GM18511 (cell line): ENCODE results near the gene PPP1R12B.
"Not testable (repeated sequence)": the region's sequence is repeated elsewhere in the genome, so short reads cannot be mapped to it uniquely, and the experiment has no call there.

Experiments
- ATAC-seq: cut with Tn5 transposase; IDR thresholded peaks from one replicate; pipeline ENCODE4 v1.9.1; 2021; ENCODE audit warnings: mild to moderate bottlenecking, moderate library complexity; ENCODE audit not compliant: unreplicated experiment

Gene PPP1R12B

GRCh38 chr1:202520857-202521216 lies 172.3 kb downstream of the PPP1R12B start:
- not testable (repeated sequence) for ATAC-seq

GRCh38 chr1:202521484-202521883 lies 173.0 kb downstream of the PPP1R12B start:
- ATAC-seq, result not testable (repeated sequence)

- ATAC-seq, result no peak
These were observed 173.4 kb downstream of the PPP1R12B start for GRCh38 chr1:202521886-202522285.

GRCh38 chr1:202526056-202526455 lies 177.6 kb downstream of the PPP1R12B start:
- ATAC-seq, result not testable (repeated sequence)

DNA sequence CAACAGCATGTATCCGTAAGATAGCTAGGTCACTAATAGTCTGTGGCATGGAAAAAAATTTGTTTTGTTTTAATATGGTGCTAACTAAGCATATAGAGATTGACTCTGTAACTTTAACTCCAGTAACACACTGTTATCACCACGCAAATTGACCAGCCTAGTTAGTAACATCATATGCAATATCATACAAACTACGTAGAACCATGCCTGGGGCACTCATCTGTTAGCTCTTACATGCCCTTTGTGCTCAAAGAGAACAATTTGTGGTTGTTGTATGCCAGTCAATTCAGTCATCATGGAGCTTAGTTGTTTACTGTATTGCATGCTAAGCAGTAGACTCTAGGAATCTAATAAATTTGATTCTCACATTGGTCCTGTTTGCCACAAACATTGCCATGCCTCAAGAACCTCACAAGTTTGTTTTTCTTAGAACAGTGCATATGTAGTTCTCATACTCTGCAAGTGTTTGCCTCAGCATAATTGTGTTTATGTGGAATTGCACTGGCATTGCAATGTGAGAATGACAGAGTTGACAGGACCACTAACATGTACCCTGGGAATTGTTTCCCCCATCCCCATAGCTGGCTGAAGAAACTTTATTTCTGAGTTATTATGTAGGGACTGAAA lies 179.7 kb downstream of the PPP1R12B start:
- ATAC-seq, result not testable (repeated sequence)

DNA sequence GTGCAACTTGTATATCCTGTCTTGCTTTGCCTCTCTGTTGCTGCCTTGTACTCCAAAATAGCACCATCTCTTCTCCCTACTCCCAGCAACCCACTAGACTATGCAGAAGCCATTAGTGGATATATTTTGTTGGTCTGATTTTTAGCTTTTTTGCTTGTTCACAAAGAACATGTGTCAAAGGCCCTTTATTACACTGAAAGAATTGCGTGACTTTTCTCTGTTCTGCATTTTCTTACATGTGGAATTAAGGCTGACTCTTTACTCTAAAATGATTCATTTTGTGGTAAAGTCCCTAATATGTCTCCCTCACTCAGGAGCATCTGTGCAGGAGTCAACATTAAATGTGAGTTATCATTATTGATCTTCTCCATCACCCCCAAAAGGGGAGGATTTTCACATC lies 182.2 kb downstream of the PPP1R12B start:
- ATAC-seq, result not testable (repeated sequence)

- ATAC-seq, result no peak
These were observed 182.9 kb downstream of the PPP1R12B start for GRCh38 chr1:202531472-202531811.

GRCh38 chr1:202531812-202532616 lies 183.5 kb downstream of the PPP1R12B start:
- ATAC-seq, result not testable (repeated sequence)

- not testable (repeated sequence) for ATAC-seq
These were observed 190.7 kb downstream of the PPP1R12B start for GRCh38 chr1:202539166-202539574.

DNA sequence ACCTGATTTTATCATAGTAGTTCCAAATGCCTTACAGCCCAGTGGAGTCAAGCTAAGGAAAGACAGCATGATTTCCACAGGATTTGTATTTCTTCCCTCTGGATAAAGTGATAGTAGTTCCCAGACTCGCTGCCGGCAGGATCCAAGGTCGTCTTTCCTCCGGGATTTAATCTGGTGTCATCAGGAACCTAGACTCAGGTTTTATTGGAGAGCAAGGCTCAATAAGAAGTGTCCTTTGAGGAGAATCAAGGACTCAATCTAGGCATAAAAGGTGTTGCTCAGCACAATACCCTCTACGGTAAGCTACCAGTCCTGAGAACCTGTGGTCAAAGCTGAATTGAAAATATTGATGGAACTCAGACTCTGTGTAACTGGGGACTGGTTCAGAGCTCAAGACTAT lies 191.1 kb downstream of the PPP1R12B start:
- not testable (repeated sequence) for ATAC-seq

- no peak for ATAC-seq
These were observed 191.5 kb downstream of the PPP1R12B start for GRCh38 chr1:202540014-202540413.

DNA sequence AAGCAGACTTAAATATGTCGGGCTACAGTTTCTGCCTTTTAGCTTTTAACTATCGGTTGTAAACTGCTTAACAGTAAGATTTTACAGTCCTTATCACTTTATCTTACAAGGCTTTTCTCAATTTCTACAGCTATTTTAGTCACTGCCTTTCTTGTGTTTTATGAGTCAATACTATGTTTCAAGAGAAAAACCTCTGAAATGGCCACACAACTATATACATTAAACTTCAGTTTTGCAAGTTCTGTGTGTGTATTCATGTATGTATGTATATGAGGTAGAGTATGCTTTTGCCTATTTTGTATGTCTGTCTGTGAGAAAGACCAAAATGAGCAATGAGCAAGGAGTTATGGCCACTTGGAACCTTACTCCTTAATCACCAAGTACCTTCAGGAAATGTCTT lies 191.9 kb downstream of the PPP1R12B start:
- ATAC-seq, result no peak

DNA sequence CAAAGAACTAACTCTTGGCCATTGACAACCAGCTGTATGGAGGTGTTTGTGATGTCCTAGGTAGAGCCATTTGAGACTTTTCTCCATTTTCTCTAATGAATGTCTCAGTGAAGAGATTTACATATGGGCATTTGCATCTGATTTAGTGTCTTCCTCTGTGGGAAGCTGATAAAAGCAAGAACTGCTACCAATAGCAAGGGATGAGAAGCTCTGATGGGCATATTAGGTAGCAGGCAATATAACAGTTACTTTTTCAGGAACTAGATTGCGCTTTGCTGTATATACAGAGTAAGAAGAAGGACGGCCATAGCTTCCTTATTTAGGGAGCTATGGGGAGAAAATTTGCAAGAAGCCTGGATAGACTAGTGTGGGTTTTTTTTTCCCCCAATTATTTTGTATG lies 192.4 kb downstream of the PPP1R12B start:
- ATAC-seq, result not testable (repeated sequence)

- not testable (repeated sequence) for ATAC-seq
These were observed 193.9 kb downstream of the PPP1R12B start for GRCh38 chr1:202542415-202542814.

DNA sequence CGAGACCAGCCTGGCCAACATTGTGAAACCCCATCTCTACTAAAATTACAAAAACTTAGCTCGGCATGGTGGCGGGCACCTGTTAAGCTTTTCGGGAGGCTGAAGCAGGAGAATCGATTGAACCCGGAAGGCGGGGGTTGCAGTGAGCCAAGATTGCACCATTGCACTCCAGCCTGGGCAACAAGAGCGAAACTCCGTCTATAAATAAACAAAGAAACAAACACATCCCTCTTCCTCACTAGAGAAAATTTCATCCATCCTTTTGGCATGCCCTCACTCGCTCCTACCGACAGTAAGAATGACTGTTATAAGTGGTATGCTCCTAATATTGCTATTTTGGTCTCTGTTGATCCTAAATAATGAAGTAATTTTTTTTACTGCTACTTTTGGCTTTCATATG lies 195.0 kb downstream of the PPP1R12B start:
- ATAC-seq, result not testable (repeated sequence)

DNA sequence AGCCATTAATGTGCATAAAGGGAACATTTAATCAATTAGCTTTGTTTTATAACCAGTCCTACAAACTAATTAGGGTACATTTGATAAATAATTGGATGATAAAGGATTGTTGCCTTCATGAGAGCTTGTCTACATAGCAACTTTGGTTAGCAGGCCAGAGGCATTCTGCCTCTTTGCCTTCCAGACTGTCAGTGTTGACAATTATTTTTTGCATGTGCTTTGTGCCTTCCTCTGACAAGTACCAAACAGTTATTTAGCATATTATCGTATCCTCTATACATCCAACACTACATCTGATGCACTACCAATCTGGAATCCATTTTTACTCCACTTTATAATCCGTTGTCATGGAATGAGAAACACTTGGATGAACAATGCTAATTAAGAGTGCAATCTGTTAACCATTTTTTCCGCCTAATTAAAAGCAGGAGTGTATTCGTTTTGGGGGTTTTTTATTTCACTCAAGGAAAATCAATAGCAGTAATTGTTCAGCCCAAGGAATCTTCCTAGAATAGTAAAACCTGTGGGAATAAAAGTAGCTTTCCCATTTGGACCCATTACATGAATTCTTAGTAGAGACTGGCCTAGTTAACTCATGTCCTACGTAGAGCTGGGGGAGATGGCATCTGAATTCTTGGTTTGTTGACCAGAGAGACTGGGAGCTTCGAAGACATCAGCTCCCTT lies 196.4 kb downstream of the PPP1R12B start:
- ATAC-seq, result not testable (repeated sequence)

DNA sequence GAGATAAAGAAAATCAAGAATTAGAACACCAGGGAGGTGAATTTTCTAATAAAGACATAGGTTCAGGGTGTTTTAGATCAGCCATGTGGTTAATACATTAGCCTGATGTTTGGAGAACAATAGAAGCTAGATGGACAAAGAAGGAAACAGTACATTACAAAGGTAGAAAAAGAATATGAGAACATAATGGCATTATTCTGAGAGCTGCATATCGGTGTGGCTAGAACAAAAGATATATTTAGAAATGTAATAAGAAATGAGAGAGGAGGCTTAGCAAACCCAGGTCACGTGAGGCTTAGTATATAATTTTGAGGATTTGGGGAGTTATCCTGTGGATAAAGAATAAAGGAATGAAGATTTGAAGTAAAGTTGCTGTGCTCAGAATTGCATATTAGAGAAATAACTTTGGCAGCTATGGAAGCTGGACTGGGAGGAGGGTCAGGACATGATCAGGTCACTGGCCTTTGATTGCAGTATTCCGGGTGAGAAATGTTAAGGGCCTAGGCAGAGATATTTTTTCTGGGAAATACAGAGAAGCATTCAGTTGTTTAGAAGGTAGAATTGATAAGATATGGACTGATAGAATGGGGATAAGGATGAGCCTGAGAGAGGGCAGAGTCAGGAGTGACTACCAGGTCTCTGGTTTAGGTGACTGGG lies 197.3 kb downstream of the PPP1R12B start:
- ATAC-seq, result not testable (repeated sequence)

DNA sequence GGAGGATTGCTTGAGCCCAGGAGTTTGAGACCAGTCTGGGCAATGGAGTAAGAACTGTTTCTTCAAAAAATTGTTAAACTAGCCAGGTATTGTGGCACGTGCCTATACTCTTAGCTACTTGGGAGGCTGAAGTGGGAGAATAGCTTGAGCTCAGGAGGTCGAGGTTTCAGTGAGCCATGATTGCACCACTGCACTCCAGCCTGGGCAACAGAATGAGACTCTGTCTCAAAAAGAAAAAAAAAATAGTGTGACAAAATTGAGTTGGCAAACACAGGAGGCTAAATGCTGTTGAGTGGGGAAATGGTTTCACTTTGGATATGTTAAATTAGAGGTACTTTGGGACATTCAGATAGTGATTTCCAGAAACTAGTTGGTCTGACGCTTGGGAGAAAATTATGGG lies 197.9 kb downstream of the PPP1R12B start:
- peak; percentile 38 for ATAC-seq

GRCh38 chr1:202546796-202547195 lies 198.3 kb downstream of the PPP1R12B start:
- peak; percentile 92 for ATAC-seq

GRCh38 chr1:202547215-202547614 lies 198.7 kb downstream of the PPP1R12B start:
- ATAC-seq, result peak; percentile 54

DNA sequence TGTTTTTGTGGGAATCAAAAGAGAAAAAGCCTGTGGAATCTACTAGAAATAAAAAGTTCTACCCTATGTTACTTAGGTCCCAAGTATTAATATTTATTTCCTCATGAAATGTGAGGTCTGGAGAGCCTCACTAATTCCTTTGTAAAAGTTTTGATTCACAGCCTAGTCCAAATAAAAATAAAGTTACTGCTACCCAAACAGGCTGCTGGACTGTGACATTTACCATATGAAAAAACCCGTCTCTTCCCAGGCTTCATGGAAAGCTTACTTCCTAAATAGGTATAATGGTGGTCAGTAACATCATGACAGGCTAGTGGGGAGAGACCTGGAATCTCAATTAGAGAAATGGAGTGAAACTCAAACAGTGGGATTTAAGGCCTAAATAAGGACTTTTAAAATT lies 201.6 kb downstream of the PPP1R12B start:
- ATAC-seq, result not testable (repeated sequence)
